ENCODE measurements around the gene DSCAM. TPM values are rescaled to one million over a fixed set of nuclear protein-coding genes. Genes with fewer than 3 reads are reported as not detected.

The DSCAM gene
- polyA plus RNA-seq, 3 donors = not detected

GRCh38 chr21:40155563-40155962, 691.4 kb downstream of the DSCAM start:
- no peak for TF ChIP-seq CTCF (IDR thresholded peaks at IDR 0.05)
- intact Hi-C loops (cut with micrococcal nuclease) = no loop called here

GRCh38 chr21:40153351-40153750, 693.6 kb downstream of the DSCAM start:
- no peaks in the 10 kb centered on the region for H3K36me3 Mint-ChIP-seq
- Histone ChIP-seq H3K4me1 (ENCODE audit: control insufficient read depth in 1 of 2, insufficient read depth in 2 of 2, low read length in 2 of 2) (no peaks in the 10 kb centered on the region), H3K4me2 (replicated peaks; ENCODE audit: extremely low read depth, low read length, poor library complexity, severe bottlenecking) (no peak overlapping the region), H3K27me3 (ENCODE audit: control insufficient read depth in 2 of 2, insufficient read depth in 2 of 2, low read length in 2 of 2) (no peaks in the 10 kb centered on the region), H3K79me2 (ENCODE audit: insufficient read depth, low read length) (no peaks in the 10 kb centered on the region), H3K9ac (ENCODE audit: insufficient read depth, low read length, poor library complexity, severe bottlenecking) (no peak overlapping the region), H3K9me3 (replicated peaks in 1 of 2; ENCODE audit: control insufficient read depth in 1 of 2, insufficient read depth in 1 of 2, low read length in 2 of 2) (no peaks in the 10 kb centered on the region), H4K20me1 (ENCODE audit: insufficient read depth, low read length) (no peaks in the 10 kb centered on the region), H3K36me3 (replicated peaks in 1 of 2; ENCODE audit: control insufficient read depth in 1 of 2, insufficient read depth in 2 of 2, low read length in 2 of 2) (no peaks in the 10 kb centered on the region), H3K4me3 (replicated peaks in 1 of 3; ENCODE audit: low read depth in 2 of 3, low read length in 3 of 3) (no peak overlapping the region), H2AFZ (ENCODE audit: insufficient read depth, low read depth, low read length, poor library complexity, severe bottlenecking) (no peak overlapping the region), H3K27ac (ENCODE audit: low read depth in 1 of 2, low read length in 2 of 2) (no peak overlapping the region)
- no peak for DNase-seq
- intact Hi-C loops (cut with micrococcal nuclease) = no loop called here
- H3K27me3 Mint-ChIP-seq (ENCODE audit: low read depth in 3 of 3) = peaks cover 0 to 3% (median 2%) of the 10 kb centered on the region in 3 donors
- peaks cover 0 to 11% (median 6%) of the 10 kb centered on the region in 7 donors for H3K9me3 Mint-ChIP-seq
- H3K4me1 Mint-ChIP-seq = no peaks in the 10 kb centered on the region
- no peak overlapping the region for H3K4me3 Mint-ChIP-seq
- peak overlapping the region in 1 of 7 donors; percentile 15 for H3K27ac Mint-ChIP-seq
- no peak for TF ChIP-seq CTCF (IDR thresholded peaks at IDR 0.05)
- 93% methylated on average over 3 of the region's 4 CpGs for WGBS (ENCODE audit: insufficient coverage)

More at GRCh38 chr21:40155563-40155962, 691.4 kb downstream of the DSCAM start:
- Histone ChIP-seq H2AFZ (ENCODE audit: insufficient read depth, low read depth, low read length, poor library complexity, severe bottlenecking) (no peak overlapping the region), H3K27me3 (ENCODE audit: control insufficient read depth in 2 of 2, insufficient read depth in 2 of 2, low read length in 2 of 2) (no peaks in the 10 kb centered on the region), H3K79me2 (ENCODE audit: insufficient read depth, low read length) (no peaks in the 10 kb centered on the region), H3K27ac (ENCODE audit: low read depth in 1 of 2, low read length in 2 of 2) (no peak overlapping the region), H3K36me3 (replicated peaks in 1 of 2; ENCODE audit: control insufficient read depth in 1 of 2, insufficient read depth in 2 of 2, low read length in 2 of 2) (no peaks in the 10 kb centered on the region), H3K4me3 (replicated peaks in 1 of 3; ENCODE audit: low read depth in 2 of 3, low read length in 3 of 3) (no peak overlapping the region), H3K9ac (ENCODE audit: insufficient read depth, low read length, poor library complexity, severe bottlenecking) (no peak overlapping the region), H4K20me1 (ENCODE audit: insufficient read depth, low read length) (no peaks in the 10 kb centered on the region), H3K4me1 (ENCODE audit: control insufficient read depth in 1 of 2, insufficient read depth in 2 of 2, low read length in 2 of 2) (no peaks in the 10 kb centered on the region), H3K9me3 (replicated peaks in 1 of 2; ENCODE audit: control insufficient read depth in 1 of 2, insufficient read depth in 1 of 2, low read length in 2 of 2) (no peaks in the 10 kb centered on the region), H3K4me2 (replicated peaks; ENCODE audit: extremely low read depth, low read length, poor library complexity, severe bottlenecking) (no peak overlapping the region)
- Mint-ChIP-seq H3K9me3 (peaks cover 0 to 11% (median 6%) of the 10 kb centered on the region in 7 donors), H3K27ac (no peak overlapping the region), H3K4me1 (no peaks in the 10 kb centered on the region), H3K27me3 (ENCODE audit: low read depth in 3 of 3) (peaks cover 0 to 6% (median 2%) of the 10 kb centered on the region in 3 donors), H3K4me3 (no peak overlapping the region), H3K36me3 (no peaks in the 10 kb centered on the region)
- DNase-seq = no peak
- 75% methylated on average over 3 of the region's 7 CpGs for WGBS (ENCODE audit: insufficient coverage)
